ENCODE data around the gene IL2RA.
"Not testable (repeated sequence)": the region's sequence is repeated elsewhere in the genome, so short reads cannot be mapped to it uniquely, and the experiment has no call there.

IL2RA gene

DNA sequence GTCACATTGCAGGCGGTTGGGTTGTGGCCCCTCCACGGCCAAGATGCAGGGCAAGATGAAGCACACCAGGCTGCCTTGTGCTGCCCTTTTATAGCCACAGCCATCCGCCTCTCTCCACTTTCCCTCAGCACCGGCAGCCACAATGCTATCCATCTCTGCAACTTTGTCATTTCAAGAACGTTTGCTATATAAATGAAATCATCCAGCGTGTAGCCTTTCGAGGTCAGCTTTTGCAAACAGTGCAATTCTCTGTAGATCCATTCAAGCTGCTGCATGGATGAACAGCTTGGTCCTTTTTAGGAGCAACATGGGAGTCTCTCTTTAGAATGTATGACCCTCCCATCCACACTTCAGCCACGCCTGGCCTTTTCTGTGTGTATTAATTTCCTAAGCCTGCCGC lies 78.4 kb downstream of the IL2RA start:
- no peak for DNase-seq (ENCODE audit: low spot score)

DNA sequence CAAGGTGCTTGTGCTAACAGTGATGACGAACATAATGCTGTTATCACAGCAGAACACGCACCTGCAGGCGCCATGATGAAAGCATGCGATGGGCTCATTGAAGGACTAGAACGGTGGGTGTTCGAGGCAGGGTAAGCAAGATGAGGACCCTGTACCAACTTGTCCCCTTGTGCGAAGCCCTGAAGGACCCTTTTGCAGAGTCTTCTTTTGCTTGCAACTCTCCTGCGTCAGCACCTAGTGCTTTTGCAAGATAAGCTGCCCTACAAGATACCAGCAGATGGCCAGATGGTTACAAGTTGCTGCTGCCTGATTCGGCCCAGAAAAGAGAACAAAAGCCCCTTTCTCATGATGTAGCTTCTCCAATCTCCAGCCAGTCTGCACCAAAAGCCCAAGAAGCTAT lies 80.6 kb downstream of the IL2RA start:
- no peak for DNase-seq (ENCODE audit: low spot score)

DNA sequence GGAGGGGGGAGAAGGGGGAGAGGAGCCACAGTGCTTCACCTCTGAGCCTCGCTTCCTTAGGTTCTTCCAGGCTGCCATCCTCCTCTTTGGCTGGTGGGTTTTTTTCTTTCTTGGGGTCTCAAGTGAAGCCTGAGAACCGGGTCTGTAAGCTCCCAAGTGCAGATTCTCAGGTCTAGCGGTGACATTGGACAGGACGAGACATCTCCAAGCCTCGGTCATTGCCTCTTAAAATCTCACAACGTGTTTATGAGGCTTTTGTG lies 84.0 kb downstream of the IL2RA start:
- DNase-seq (ENCODE audit: low spot score): no peak

DNA sequence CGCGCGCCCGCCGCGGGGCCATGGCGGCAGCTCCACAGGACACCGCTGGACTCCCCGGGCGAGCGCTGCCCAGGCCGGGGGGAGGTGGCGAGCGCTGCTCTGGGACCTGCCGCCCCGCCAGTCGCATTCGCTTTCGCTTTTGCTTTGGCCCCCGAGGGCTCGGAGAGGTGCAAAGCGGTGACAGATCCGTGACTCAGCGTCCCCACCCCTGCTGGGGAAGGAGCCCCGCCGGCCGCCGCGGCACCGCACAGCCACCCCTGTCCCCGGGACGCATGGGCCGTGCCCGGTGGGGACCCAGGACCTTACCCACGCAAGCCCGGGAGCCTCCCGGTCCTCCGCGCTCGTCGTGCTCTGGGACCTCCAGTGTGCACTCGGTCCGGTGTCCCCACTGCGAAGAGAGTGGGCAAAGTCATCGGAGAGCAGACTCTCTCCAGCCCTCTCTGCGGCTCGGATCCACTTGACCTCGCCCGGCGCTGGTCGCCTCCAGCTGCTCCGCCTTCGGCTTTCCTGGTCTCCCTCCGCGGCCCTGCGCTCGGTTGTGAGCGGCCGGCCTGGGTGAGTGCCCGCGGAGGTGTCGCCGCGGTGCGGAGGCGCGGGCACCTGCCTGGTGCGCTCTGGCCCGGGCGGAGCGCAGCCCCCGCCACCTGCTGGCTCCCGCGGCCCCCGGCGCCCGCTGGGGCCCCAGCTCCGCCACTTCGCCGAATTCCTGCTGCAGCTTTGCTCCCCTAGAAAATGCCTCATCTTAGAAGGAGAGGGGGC lies 84.5 kb downstream of the IL2RA start, which contains the start of gene IL15RA:
Gene IL15RA, minus strand, starts transcription at position 73 of the 759 bp plus-strand sequence. Its CDS starts 51 bp downstream, at position 22.
- peak; percentile 21 for DNase-seq (ENCODE audit: low spot score)

DNA sequence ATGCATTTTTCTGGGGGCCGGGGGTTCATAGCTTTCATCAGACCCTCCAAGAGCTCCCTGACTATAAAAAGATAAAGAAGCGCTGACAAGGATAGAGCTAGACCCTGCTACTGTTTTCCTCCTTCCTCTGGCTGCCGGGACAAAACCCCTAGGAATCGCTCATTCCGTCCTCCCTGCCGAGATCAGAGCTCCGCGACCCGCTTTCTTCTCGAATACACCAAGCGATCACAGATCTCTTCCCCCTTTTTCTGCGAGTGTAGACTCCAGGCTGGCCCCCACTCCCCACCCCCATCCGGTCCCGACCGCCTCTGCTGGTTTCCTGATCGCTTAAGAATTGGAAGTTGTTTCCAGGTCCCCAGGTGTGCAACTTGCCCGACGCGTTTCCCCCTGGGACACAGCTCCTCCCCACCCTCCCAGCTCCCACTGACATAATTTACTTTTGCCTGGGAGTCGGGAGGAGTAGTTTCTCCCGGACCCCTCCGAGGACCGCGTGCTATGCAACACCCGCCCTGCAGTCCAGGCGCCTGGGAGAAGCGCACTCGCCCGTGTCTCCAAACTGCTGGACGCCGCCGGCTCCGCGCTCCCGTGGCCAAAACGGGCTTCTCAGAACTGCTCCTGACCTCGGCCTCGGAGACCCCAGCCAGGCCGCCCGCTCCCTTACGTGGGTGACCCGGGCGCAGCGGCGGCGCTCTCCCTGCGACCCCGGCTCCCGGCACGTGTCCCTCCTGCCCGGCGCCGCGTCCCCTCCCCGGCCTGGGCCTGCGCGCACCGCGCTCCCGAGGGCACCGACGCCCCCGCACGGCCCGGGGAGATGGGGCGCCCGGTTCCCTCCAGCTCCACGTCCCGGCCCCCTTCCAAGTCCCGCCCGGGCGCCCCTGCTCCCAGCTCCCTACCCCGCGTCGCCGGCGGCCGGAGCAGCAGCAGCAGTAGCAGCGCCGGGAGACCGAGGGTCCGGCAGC lies 85.4 kb downstream of the IL2RA start:
- DNase-seq (ENCODE audit: low spot score): peak; percentile 9

DNA sequence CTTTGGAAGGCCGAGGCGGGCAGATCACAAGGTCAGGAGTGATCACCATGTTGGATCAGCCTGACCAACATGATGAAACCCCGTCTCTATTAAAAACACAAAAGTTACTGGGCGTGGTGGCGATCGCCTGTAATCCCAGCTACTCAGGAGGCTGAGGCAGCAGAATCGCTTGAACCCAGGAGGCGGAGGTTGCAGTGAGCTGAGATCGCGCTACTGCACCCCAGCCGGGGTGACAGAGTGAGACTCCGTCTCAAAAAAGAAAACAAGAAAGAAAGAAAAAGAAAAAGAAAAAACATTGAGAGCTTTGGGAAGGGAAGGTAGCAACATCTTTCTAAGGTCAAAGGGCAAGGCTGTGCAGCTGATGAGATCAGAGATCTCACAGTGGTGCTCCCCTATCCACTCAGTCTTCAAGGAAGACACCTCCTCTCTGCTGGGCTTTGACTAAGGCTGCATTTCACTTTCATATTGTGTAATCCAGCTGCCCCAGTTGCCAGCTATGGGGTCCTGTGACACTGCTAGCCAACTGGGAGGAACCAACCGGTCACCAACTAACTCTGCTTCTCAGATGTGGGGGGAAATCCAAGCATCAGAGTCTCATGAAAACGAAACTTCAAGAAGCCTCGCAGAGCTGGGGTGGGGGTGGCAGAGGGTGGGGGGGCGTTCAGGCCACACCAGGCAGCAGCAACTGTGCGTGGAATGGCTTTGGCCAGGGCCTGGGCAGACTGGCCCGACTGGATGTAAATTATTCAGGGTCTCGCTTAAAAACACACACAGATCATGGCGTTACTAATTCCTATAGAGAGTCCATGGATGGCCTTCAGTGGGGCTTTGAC lies 86.3 kb downstream of the IL2RA start:
- DNase-seq (ENCODE audit: low spot score): peak; percentile 63

DNA sequence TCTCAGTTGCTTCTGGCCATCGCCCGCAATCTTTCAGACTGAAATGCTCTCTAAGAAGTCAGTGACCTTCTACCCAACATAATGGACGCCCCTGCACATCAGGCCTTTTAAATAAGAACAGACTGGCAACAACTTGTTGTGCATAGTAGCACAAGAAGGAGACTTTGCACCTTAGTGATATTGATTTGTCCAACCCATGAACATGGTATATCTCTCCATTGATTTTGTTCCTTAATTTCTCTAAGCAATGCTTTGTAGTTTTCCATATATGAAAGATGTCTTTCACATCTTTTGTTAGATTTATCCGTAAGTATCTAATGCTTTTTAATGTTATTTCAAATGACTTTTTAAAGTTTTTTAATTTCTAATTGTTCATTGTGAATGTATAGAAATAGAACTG lies 89.1 kb downstream of the IL2RA start:
- DNase-seq (ENCODE audit: low spot score): no peak

DNA sequence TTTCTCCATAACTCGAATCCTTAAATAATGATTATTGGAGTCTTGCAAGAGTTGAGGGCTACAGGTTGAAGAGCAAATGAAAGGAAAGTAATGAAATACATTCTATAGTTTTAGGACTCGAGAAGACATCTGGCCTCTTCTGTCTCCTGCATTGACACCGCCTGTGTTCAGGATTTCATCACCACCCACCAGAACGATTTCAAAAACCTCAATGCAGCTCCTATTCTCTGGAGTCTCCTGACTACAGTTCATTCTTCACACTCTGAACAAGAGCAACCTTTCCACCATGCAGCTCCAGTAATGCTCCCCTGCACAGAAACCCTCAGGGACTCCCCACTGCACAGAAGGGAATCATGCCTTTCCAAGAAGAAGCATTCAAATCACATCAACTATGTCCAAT lies 90.3 kb downstream of the IL2RA start:
- DNase-seq (ENCODE audit: low spot score): no peak

DNA sequence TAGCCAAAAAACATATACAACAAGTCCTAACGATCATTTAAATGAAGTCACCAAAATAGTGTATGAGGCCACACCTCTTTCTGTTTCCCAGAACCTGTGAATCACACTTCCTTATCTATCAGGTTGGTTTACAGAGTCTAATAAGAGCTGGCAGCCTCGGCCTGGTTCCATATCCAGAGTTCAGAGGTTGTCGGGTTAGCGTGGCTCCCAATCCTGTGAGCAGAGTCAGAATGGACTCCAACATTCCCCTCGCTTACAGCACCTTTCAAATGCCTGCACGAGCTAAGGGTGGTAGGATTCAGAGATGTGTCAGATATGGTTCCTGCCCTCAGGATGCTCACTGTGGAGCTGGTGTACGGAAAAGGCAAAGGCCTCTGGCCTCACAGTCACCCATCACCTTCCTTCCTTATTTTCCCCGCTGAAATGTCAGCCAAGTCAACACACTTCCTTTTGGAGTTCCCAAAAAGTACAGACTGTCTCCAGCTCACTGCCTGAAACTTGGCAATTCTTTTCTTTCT lies 90.8 kb downstream of the IL2RA start:
- no peak for DNase-seq (ENCODE audit: low spot score)

DNA sequence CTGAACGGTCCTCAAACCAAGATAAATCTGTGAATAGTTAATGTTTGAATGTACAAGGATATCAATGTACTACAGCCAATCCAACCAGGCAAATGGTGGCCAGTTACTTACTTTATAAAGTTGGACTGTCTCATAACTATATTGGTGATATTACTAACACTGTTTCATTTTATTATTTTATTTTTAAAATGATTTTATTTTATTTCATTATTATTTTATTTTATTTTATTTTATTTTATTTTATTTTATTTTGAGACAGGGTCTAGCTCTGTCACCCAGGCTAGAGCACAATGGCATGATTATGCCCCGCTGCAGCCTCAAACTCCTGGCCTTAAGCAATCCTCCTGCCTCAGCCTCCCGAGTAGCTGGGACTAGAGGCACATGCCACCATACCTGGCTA lies 91.6 kb downstream of the IL2RA start:
- DNase-seq (ENCODE audit: low spot score): no peak

DNA sequence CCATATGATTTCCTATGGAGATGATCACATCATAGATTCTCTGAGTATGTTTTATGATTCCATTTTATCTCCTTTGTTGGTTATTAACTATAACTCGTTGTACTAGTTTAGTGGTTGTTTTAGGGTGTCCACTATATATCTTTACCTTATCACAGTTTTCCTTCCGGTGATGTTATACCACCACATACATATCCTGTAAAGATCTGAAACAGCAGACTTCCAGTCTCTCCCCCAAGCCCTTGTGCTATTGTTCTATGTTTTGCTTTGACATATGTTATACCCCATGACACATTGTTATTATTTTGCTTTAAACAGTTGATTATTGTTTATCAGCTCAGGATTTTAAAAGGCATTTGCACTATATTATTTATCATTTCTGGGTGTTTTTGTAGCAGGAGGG lies 92.1 kb downstream of the IL2RA start:
- no peak for DNase-seq (ENCODE audit: low spot score)

DNA sequence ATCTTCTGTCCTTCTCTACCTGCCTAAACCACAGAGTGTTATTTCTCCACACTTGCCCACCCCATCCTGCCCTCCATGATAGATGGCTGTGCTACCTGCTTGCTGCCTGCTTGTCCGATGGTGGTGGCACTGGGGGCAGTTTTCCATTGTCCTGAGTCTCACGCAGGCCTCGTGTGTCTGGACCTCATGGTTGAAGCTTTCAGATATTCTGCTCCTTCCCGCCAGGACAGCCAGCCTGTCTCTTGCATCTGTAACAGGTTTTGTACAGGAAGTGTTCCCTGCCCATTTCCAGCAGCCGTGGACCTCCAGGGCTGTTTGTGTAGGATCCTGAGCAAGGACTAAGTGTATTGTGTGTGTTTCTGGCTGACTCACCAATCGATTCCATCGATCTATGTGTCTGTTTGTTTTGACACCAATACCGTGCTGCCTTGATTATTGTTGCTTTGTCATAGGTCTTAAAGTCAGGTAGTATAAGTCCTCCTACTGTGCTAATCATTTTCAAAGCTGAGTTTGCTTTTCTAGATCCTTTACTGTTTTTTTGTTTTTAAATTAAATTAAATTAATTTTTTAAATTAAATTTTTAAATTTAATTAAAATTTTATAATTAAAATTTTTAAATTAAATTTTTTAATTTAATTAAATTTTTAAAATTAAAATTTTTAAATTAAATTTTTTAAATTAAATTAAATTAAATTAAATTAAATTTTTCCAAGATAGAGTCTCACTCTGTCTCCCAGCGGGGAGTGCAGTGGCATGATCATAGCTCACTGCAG lies 93.3 kb downstream of the IL2RA start:
- no peak for DNase-seq (ENCODE audit: low spot score)

DNA sequence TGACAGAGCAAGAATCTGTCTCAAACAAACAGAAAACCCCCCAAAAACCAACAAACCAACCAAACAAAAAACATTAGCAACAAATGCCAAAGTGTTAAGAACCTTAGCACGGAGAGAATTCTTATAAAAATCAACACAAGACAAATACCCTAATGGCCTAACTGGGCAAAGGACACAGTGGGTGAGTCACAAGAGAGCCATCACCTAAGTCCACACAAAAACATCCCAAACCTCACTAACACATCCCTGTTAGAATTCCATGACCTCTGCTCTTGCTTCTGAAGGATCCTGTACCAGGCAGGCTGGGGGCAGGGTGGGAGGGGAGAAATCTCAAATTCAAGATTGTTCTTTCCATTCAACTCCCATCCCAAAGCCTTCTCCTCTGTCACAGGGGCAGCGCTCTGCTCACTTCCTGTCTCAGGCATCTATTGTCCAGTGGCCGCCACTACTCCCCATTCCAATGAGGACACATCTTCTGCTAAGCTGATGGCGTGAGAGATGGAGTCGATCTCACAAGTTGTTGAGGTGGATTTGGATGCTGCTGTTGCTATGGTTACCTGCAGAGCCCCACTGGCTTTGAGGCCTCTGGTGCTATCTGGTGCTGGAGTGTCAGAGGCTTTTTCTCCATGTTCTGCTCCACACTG lies 94.0 kb downstream of the IL2RA start:
- no peak for DNase-seq (ENCODE audit: low spot score)

DNA sequence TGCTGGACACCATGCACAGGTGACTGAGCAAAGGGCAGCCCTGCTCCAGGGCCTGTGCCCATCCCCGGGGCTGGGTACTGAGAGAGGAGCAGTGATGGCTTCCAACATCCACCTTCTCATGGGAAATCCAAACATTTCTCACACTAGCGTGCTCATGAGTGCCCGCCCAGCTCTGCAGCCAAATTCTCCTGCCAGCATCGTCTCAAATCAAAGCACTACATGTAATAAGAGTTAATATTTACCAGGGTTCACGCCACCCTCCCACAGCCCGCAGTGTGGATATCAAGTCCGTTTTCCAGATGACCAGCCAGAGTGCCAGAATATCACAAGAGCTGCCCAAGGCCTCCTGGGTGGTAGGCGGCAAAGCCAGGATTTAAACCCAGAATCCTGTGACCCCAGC lies 96.9 kb downstream of the IL2RA start:
- no peak for DNase-seq (ENCODE audit: low spot score)

DNA sequence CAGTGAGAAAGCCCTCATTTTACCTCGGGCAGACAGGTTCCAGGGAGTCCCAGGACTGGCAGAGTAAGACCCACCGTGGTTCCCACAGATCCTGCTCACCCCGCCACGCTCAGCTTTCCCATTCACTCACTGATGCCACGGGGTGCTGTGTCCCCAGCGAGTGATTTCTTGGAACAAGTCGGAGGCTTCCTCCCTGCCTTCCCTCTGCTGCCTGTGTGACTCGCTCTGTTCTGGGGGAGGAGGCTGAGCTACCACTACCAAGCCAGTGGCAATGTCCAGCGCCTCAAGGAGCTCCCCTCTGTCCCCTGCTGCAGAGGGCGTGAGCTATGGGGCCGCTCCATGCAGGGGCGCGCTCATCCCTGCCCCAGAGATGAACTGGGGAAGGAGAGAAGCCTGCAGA lies 97.4 kb downstream of the IL2RA start:
- DNase-seq (ENCODE audit: low spot score): no peak

DNA sequence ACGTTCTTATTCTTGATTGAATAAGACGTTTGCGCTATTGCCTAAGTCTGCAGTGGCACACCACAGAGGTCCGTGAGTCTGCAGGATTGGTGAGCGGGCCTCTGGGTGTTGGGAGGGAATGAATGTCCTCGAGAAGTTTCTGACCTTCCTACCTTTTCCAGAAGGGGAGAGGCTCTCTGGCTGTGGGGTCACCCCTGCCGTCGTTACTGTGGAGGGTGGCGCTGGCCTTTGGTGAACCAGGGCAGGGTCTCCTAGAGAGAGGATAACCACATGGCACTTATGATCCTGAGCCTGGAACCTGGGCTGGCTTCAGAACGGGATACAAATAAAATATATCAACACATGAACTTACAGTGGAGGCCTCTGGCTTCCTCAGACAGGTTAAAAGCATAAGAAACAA lies 98.6 kb downstream of the IL2RA start:
- DNase-seq (ENCODE audit: low spot score): no peak

DNA sequence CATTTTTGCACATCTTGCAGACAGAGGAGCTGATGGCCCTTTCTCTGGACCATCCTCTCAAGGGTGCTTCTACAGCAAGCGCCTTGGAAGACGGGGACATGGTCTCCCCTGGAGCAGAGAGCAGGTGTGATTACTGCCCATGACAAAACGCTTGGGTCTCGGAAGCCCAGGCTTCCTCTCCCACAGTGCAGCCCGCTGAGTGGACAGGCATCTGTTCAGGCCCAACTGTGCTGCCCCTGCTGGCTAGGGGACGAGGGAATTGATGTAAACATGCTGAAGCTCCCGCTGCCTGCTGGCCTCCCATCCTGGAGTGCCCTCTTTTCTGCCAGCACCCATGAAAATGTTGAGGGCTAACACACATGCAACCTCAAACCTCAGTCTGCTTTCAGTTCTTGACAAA lies 99.1 kb downstream of the IL2RA start:
- no peak for DNase-seq (ENCODE audit: low spot score)

DNA sequence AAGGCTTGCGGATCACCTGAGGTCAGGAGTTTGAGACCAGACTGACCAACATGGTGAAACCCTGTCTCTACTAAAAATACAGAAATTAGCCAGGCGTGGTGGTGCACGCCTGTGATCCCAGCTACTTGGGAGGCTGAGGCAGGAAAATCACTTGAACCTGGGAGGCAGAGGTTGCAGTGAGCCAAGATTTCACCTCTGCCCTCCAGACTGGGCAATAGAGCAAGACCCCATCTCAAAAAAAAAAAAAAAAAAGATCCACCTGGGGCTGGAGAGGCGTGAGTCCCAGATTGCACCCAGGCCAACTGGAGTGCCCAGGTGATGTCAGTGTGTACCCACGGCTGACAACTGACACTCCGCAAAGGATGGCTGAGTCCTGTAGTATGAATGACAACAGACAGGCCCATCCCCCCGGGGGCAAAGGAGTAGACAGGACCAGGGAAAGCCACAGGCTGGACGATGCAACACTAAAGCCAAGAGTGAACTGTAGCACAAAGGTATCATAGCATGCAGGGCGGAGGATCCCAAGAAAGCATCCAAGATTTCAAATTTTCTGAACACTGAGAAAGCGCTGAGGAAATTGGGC lies 99.7 kb downstream of the IL2RA start:
- not testable (repeated sequence) for DNase-seq (ENCODE audit: low spot score)

DNA sequence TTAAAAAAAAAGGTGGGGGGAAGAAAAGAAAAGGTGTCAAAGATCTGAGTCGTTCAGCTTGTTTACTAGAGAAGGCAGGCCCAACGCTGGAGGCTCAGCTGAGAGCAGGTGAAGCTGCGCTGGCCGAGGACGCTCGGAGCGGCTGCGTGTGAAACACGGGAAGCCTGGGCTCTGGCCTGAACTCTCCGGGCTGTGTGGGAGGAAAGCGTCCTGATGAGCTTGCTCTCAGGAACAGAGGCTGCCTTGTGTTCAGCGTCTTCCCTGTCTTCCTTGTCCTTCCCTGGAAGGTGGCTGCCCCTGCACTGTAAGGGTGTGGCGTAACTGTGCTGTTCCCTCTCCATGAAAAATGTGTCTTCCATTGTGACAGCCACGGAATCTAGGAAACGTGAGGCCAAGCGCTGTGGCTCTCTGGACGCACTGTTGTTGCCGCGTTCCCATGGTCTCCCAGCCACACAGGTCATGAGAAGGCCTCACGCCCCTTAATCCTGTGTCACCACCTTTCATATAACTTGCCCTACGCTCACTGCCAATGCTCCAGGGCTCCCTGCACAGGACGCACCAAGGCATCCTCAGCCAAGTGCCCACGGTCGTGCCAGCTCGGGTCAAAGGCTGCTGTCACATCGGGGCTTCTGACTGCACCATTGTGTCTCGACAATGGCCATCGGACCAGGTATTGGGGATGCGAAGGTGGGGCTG lies 100.6 kb downstream of the IL2RA start:
- DNase-seq (ENCODE audit: low spot score): no peak

DNA sequence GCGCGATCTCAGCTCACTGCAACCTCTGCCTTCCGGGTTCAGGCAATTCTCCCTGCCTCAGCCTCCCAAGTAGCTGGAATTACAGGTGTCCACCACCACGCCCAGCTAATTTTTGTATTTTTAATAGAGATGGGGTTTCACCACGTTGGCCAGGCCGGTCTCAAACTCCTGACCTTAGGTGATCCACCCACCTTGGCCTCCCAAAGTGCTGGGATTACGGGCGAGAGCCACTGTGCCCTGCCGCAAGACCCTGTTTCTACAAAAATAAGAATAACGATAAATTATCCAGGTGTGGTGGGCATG lies 101.2 kb downstream of the IL2RA start:
- not testable (repeated sequence) for DNase-seq (ENCODE audit: low spot score)

Measured in pons (tissue), 1 donor.